Prostate gland (tissue), 2 donors: ENCODE measurements around the gene OSBPL6.

Source experiments
- CTCF ChIP-seq, 4 experiments: fragments of 200-600 bp in 2 of 4; fragments of 450-650 bp in 2 of 4; sonication (generic) in 2 of 4; IDR thresholded peaks; 1 replicate in 3 of 4; 2 replicates in 1 of 4; pipeline ENCODE4 v1.5.1; 2016 to 2019; ENCODE audit warnings: antibody characterized with exemption in 4 of 4, mild to moderate bottlenecking in 2 of 4, moderate library complexity in 2 of 4
- POLR2A ChIP-seq: fragments of 450-650 bp; IDR thresholded peaks from one replicate; pipeline ENCODE4 v1.6.1; 2016; ENCODE audit warnings: antibody characterized with exemption, mild to moderate bottlenecking

- no peak for TF ChIP-seq CTCF (IDR thresholded peaks at IDR 0.05)
- no peak for TF ChIP-seq POLR2A
Measured at GRCh38 chr2:178223806-178224205, 29.5 kb downstream of the OSBPL6 start.
